Measurements from ENCODE around the gene CPA2. TPM values are rescaled to one million over a fixed set of nuclear protein-coding genes. Genes with fewer than 3 reads are reported as not detected.
"Not testable (repeated sequence)": the region's sequence is repeated elsewhere in the genome, so short reads cannot be mapped to it uniquely, and the experiment has no call there.

The CPA2 gene
- total and polyA plus RNA-seq, 8 donors, result 4.1 to 65.8 (median 58.3) TPM; not detected in 1

GRCh38 chr7:130234078-130234477, 32.6 kb upstream of the CPA2 start:
- H3K36me3 ChIP-seq, result no peaks in the 10 kb centered on the region
- H3K4me1 ChIP-seq, result no peaks in the 10 kb centered on the region
- DNase-seq, result no peak
- intact Hi-C loops (cut with DNase I; ENCODE audit: low total_unique reads), result no loop called here
- no peaks in the 10 kb centered on the region for H3K9me3 ChIP-seq
- H3K27me3 ChIP-seq, result no peaks in the 10 kb centered on the region
- TF ChIP-seq CTCF (IDR thresholded peaks at IDR 0.05) (no peak), POLR2A (IDR thresholded peaks at IDR 0.05) (no peak), EP300 (IDR thresholded peaks at IDR 0.05) (no peak), POLR2AphosphoS5 (IDR thresholded peaks at IDR 0.05) (no peak)
- no peak overlapping the region for H3K4me3 ChIP-seq
- H3K27ac ChIP-seq, result no peak overlapping the region
- WGBS, 5 donors, result 65 to 90% (median 70%) methylated on average over 2 of the region's 2 CpGs

GRCh38 chr7:130236361-130236760, 30.3 kb upstream of the CPA2 start:
- not testable (repeated sequence) for H3K4me1 ChIP-seq
- 79 to 88% (median 84%) methylated on average over 4 of the region's 4 CpGs for WGBS, 5 donors

GRCh38 chr7:130240240-130240639, 26.4 kb upstream of the CPA2 start:
- no peaks in the 10 kb centered on the region for H3K36me3 ChIP-seq
- no peak overlapping the region for H3K4me3 ChIP-seq
- H3K4me1 ChIP-seq, result peaks cover 0 to 4% (median 0%) of the 10 kb centered on the region in 4 donors
- intact Hi-C loops (cut with DNase I; ENCODE audit: low total_unique reads), result no loop called here
- H3K9me3 ChIP-seq, result no peaks in the 10 kb centered on the region
- no peak overlapping the region for H3K27ac ChIP-seq
- no peaks in the 10 kb centered on the region for H3K27me3 ChIP-seq
- no peak for TF ChIP-seq CTCF (IDR thresholded peaks at IDR 0.05)
- no peak for TF ChIP-seq POLR2A (IDR thresholded peaks at IDR 0.05)
- no peak for TF ChIP-seq POLR2AphosphoS5 (IDR thresholded peaks at IDR 0.05)
- no peak for TF ChIP-seq EP300 (IDR thresholded peaks at IDR 0.05)
- WGBS, 5 donors, result 97 to 100% (median 98%) methylated on average over 1 of the region's 1 CpG
- DNase-seq, result no peak

More at GRCh38 chr7:130236361-130236760, 30.3 kb upstream of the CPA2 start:
- H3K9me3 ChIP-seq; H3K27me3 ChIP-seq; intact Hi-C loops (cut with DNase I; ENCODE audit: low total_unique reads); DNase-seq; H3K4me3 ChIP-seq; H3K27ac ChIP-seq; H3K36me3 ChIP-seq: not testable (repeated sequence)

DNA sequence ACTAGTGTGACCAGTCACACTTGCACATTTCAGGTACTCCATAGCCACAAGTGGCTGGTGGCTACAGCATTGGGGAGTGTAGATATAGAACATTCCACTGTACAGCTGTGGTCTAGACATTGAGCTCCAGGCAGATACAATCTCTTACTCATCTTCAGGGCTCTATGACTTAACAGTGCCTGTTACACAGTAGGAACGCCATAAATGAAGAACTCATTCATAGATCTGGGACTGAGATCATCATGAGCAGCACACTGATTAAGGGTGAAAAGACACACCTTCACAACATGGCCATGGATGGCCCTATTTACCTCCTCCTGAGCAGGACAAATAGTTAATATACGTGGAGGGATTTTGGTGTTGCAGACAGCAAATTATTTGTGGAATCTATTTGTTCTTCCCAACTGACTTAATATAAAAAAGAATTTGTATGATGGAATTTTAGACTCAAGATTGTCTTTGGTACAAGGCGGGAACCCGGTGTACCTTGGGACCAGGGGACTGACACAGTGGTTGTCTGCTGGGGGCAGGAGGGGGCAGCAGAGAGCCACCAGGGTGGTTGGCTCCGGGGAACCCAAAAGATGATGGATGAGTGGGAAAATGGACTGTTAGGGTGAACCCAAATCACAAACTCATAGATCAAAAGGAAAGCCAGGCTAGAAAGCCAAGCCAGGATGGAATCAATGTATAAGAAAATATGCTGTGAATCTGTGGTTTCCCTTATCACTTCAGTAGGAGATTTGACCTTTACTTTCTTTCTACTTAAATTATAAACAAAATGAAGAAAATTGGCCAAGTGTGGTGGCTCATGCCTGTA, 24.3 kb upstream of the CPA2 start:
- no peak overlapping the region for H3K27ac ChIP-seq
- no peak overlapping the region for H3K4me3 ChIP-seq
- intact Hi-C loops (cut with DNase I; ENCODE audit: low total_unique reads), result no loop called here
- peak; percentile 49 to 68 for DNase-seq
- peaks cover 0 to 7% (median 0%) of the 10 kb centered on the region in 4 donors for H3K9me3 ChIP-seq
- H3K27me3 ChIP-seq, result no peaks in the 10 kb centered on the region
- 28 to 38% (median 35%) methylated on average over 5 of the region's 5 CpGs for WGBS, 5 donors
- H3K36me3 ChIP-seq, result no peaks in the 10 kb centered on the region
- no peak for TF ChIP-seq POLR2A (IDR thresholded peaks at IDR 0.05)
- TF ChIP-seq EP300 (IDR thresholded peaks at IDR 0.05), result no peak
- TF ChIP-seq CTCF (IDR thresholded peaks at IDR 0.05), result peak in 5 of 7 experiments; percentile 48 to 65 (median 55)
- no peak for TF ChIP-seq POLR2AphosphoS5 (IDR thresholded peaks at IDR 0.05)
- peaks cover 0 to 4% (median 0%) of the 10 kb centered on the region in 4 donors for H3K4me1 ChIP-seq

GRCh38 chr7:130243486-130243885, 23.2 kb upstream of the CPA2 start:
- H3K9me3 ChIP-seq; H3K4me3 ChIP-seq; H3K36me3 ChIP-seq; H3K4me1 ChIP-seq; H3K27me3 ChIP-seq; H3K27ac ChIP-seq; intact Hi-C loops (cut with DNase I; ENCODE audit: low total_unique reads): not testable (repeated sequence)
- 5 to 17% (median 9%) methylated on average over 1 of the region's 1 CpG for WGBS, 5 donors
- DNase-seq, result peak in 1 of 2 donors; percentile 59

DNA sequence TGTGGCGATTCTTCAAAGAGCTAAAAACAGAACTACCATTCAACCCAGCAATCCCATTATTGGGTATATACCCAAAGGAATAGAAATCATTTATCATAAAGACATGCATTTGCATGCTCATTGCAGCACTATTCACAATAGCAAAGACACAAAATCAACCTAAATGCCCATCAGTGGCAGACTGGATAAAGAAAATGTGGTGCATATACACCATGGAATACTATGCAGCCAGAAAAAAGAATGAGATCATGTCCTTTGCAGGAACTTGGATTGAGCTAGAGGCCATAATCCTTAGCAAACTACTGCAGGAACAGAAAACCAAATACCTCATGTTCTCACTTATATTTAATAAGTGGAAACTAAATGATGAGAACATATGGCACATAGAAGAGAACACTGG, 20.2 kb upstream of the CPA2 start:
- H3K9me3 ChIP-seq; H3K4me1 ChIP-seq; DNase-seq; H3K27ac ChIP-seq; H3K4me3 ChIP-seq; intact Hi-C loops (cut with DNase I; ENCODE audit: low total_unique reads); H3K27me3 ChIP-seq; H3K36me3 ChIP-seq: not testable (repeated sequence)
- WGBS, 5 donors, result 84 to 100% (median 96%) methylated on average over 1 of the region's 1 CpG

DNA sequence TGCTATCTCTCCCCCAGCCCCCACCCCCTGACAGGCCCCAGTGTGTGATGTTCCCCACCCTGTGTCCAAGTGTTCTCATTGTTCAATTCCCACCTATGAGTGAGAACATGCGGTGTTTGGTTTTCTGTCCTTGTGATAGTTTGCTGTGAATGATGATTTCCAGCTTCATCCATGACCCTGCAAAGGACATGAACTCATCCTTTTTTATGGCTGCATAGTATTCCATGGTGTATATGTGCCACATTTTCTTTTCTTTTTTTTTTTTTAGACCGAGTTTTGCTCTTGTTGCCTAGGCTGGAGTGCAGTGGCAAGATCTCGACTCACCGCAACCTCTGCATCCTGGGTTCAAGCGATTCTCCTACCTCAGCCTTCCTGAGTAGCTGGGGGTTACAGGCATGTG, 17.8 kb upstream of the CPA2 start:
- WGBS, 5 donors, result 92 to 96% (median 94%) methylated on average over 5 of the region's 5 CpGs
- H3K4me3 ChIP-seq; intact Hi-C loops (cut with DNase I; ENCODE audit: low total_unique reads); H3K4me1 ChIP-seq; DNase-seq; H3K27ac ChIP-seq; H3K27me3 ChIP-seq; H3K36me3 ChIP-seq: not testable (repeated sequence)
- H3K9me3 ChIP-seq, result peaks cover 0 to 14% (median 0%) of the 10 kb centered on the region in 4 donors

GRCh38 chr7:130249626-130250025, 17.0 kb upstream of the CPA2 start:
- H3K36me3 ChIP-seq; H3K27ac ChIP-seq; intact Hi-C loops (cut with DNase I; ENCODE audit: low total_unique reads); H3K4me1 ChIP-seq; H3K27me3 ChIP-seq; H3K4me3 ChIP-seq; DNase-seq: not testable (repeated sequence)
- 87 to 100% (median 92%) methylated on average over 3 of the region's 3 CpGs for WGBS, 5 donors
- peaks cover 0 to 19% (median 0%) of the 10 kb centered on the region in 4 donors for H3K9me3 ChIP-seq
